22Rv1 (cell line): ENCODE measurements around the gene SERINC2.
"Not testable (repeated sequence)": the region's sequence is repeated elsewhere in the genome, so short reads cannot be mapped to it uniquely, and the experiment has no call there.

Source experiments
- H3K27ac ChIP-seq: fragments of 450-650 bp; 2 replicates; pipeline ENCODE4 v1.5.1; 2017
- CTCF ChIP-seq: fragments of 450-650 bp; IDR thresholded peaks from 2 replicates; pipeline ENCODE4 v1.5.1; 2017; ENCODE audit warnings: mild to moderate bottlenecking
- ZFX ChIP-seq: fragments of 450-650 bp; IDR thresholded peaks from 2 replicates; pipeline ENCODE4 v1.6.1; 2017; ENCODE audit warnings: antibody characterized with exemption, borderline replicate concordance

Gene SERINC2

GRCh38 chr1:31479811-31480210 is 66.8 kb downstream of the SERINC2 start:
- H3K27ac ChIP-seq, result no peak overlapping the region
- TF ChIP-seq CTCF (no peak), ZFX (no peak)

DNA sequence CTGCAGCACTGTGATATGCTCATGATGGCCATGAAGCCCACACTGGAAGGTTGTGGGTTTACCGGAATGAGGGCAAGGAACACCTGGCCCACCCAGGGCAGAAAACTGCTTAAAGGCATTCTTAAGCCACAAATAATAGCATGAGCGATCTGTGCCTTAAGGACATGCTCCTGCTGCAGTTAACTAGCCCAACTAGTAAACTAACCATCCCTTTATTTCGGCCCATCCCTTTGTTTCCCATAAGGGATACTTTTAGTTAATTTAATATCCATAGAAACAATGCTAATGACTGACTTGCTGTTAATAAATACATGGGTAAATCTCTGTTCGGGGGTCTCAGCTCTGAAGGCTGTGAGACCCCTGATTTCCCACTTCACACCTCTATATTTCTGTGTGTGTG is 67.4 kb downstream of the SERINC2 start:
- H3K27ac ChIP-seq, result not testable (repeated sequence)

- TF ChIP-seq ZFX (no peak), CTCF (no peak)
- no peak overlapping the region for H3K27ac ChIP-seq
Observed at GRCh38 chr1:31482482-31483011, 69.5 kb downstream of the SERINC2 start.

GRCh38 chr1:31483012-31483946 is 70.3 kb downstream of the SERINC2 start:
- no peak overlapping the region for H3K27ac ChIP-seq

More at GRCh38 chr1:31483012-31483946, 70.3 kb downstream of the SERINC2 start:
- TF ChIP-seq ZFX (no peak), CTCF (no peak)
